Stimulated activated CD4-positive, alpha-beta T cell treated with anti-CD3 and anti-CD28 coated beads, Interleukin-15, amount 100 ng/mL, for 48 hours (primary cell): ENCODE data around the gene EXT2.

Experiments used
- DNase-seq, 2 donors: peaks; one replicate each; pipeline ENCODE4 v3.0.0-alpha.2; 2020; ENCODE audit warnings: low read depth in 2 of 2

Gene EXT2

DNA sequence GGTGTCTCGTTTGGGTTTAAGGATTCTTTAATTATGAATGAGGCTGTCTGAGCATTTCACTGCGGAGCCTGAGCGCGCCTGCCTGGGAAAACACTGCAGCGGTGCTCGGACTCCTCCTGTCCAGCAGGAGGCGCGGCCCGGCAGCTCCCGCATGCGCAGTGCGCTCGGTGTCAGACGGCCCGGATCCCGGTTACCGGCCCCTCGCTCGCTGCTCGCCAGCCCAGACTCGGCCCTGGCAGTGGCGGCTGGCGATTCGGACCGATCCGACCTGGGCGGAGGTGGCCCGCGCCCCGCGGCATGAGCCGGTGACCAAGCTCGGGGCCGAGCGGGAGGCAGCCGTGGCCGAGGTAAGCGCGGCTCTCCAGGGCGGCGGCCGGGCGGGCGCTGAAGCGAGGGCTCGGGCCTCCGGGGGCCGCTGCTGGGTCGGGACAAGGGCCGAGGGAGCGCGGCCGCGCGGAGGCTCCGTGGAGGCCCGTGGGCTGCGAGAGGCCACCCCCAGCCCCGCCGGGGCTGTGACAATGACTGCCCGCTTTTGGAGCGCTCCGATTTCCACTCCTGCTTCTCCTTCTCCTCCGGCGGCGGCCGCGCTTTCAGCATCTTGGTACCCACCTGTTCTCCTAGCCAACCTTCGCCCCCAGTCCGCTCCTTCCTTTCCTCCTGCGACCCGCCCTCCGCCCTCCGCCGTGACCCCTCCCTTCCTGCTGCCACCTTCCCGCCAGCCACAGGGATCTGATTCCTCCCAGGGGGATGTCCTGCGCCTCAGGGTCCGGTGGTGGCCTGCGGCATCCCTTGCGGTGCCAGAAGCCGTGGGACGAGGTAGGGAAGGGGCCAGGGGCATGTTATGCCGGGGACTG is at the start of gene EXT2:
Gene EXT2 (plus strand): TSS at position 173 of the 854 bp plus-strand sequence. CDS start 12,035 bp downstream, outside the sequence.
- peak; percentile 71 to 75 for DNase-seq

DNA sequence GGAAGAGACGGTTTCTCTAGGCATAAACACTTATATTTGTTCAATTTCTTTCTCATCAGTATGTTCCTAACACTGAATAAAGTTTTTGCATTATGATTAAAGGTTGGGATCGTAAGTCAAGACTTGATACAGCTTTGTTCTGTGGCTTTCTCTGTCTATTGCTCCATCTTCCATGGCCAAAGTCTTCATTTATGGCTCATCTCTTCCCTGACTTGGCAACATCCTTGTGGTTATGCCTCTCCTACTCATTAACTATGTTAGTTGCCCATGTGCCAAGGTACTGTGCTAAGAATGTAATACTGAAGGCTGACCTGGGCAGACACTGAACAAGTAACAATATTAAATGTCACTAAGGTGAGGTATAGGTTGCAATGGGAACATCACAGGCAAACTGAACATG is 49.3 kb upstream of the EXT2 start:
- DNase-seq: no peak

DNA sequence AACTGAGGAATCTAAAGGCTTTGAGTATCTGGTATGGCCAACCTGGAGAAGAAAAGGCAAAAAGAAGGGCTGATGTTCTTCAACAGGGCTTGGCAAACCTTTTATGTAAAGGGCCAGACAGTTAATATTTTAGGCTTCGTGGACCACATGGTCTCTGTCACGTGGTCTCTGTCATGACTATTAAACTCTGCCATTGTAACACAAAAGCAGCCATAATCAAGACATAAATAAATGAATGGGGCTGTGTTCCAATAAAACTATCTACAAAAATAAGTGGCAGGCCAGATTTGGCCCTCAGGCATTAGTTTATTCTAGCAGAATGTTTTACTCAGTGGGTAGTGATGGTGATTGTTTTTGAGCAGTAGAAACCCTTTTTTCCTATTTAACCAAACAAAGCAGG is 48.2 kb upstream of the EXT2 start:
- no peak for DNase-seq

DNA sequence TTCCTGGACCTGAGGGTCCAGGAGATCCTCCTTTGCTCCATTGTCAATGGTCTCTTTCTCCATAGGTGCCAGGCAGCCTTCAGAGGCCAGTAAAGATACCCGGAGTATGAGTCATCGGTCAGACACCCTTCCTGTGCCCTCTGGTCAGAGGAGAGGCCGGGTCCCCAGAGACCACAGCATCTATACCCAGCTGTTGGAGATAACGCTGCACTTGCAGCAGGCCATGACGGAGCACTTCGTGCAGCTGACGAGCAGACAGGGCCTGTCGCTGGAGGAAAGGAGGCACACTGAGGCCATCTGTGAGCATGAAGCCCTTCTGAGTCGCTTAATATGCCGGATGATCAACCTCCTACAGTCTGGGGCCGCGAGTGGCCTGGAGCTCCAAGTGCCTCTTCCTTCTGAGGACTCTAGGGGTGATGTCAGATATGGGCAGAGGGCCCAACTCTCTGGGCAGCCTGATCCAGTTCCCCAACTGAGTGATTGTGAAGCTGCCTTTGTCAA is 47.5 kb upstream of the EXT2 start, which contains the start of gene ACCSL:
Gene ACCSL (plus strand): TSS at position 51 of the 501 bp plus-strand sequence. CDS start 56 bp downstream, at position 107.
- no peak for DNase-seq

DNA sequence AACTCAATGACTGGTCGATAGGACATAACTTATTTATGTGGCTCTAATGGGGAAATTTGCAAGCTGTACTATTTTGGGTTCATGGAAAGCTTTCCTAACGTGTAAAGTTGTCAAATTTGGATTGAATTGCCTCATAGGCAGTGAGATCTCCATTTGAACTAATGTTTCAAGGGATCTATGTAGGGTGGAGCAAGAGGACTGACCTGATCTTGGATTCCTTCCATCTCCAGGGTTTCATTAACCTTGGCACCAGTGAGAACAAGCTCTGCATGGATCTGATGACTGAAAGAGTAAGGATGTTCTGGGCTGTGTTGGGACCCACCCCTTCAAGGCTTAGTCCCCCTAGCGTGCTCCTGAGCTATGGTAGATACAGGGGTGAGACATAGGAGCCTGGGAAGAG is 45.6 kb upstream of the EXT2 start:
- no peak for DNase-seq

DNA sequence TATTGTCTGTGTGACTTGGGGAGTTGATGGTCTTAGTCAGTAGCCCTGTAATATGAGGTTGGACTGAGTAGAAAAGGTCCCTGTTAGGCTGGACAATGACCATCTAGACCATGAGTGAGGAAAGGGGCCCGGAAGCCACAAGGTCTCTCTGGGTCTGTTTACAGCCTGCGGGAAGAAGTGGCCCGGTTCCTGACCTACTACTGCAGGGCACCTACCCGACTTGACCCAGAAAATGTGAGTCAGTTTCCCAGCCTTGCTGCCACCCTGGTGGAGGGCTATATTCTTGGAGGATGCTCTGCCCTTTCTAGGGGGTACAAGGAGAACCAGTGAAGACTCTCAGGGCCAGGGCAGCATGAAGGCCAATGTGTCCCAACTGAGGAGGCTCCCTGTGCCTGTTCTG is 44.3 kb upstream of the EXT2 start:
- no peak for DNase-seq

DNA sequence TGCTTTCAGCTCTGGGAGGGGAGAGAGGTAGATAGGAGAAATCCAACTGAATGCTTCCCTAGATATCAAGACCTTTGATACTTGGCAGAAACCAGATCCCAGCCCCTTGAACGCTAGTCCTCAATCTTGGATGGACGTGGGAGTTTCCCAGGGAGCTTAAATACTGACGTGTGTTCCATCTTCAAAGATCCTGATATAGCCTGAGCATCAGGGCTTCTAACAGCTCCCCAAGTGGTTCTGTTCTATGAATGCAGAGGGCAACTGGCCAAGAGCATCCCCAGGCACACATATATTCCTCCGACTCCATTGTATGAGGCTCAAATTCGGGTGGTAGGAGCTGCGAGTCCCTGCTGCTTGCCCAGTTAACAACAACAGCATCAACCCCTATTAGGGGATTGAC is 38.1 kb upstream of the EXT2 start:
- DNase-seq: no peak

DNA sequence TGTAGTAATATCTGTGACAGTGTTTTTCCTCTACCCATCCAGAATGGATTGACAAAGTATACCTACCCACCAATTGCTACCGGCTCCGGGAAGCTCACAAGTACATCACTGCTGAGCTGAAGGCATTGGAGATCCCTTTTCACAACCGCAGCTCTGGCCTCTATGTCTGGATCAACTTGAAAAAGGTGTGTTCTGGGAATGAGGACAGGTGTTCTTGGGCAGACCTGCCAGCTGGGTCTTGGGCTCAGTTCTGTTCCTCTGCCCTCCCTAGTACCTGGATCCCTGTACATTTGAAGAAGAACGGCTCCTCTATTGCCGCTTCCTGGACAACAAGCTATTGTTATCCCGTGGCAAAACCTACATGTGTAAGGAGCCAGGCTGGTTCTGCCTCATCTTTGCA is 37.2 kb upstream of the EXT2 start:
- no peak for DNase-seq

DNA sequence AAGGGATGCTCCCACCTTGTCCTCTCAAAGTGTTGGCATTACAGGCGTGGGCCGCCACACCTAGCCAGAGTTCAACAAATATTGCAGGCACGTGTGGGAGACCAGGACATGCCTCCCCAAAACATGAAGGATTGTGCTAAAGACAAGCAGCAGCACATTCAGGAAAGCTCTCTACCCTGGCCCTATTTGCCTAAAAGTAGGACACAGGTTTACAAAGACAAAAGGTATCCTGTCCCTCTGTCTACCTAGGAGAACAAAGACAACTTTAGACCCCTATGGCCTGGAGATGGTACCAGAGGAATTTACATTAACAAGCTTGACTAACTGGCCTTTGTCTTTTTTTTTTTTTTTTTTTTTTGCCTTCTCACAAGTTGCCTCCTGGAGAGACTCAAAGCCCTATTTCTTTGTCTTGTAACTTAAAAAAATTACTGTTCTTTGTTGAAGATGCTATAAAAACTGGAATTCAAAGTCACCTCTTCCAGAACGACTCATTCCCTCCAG is 30.3 kb upstream of the EXT2 start:
- no peak for DNase-seq

DNA sequence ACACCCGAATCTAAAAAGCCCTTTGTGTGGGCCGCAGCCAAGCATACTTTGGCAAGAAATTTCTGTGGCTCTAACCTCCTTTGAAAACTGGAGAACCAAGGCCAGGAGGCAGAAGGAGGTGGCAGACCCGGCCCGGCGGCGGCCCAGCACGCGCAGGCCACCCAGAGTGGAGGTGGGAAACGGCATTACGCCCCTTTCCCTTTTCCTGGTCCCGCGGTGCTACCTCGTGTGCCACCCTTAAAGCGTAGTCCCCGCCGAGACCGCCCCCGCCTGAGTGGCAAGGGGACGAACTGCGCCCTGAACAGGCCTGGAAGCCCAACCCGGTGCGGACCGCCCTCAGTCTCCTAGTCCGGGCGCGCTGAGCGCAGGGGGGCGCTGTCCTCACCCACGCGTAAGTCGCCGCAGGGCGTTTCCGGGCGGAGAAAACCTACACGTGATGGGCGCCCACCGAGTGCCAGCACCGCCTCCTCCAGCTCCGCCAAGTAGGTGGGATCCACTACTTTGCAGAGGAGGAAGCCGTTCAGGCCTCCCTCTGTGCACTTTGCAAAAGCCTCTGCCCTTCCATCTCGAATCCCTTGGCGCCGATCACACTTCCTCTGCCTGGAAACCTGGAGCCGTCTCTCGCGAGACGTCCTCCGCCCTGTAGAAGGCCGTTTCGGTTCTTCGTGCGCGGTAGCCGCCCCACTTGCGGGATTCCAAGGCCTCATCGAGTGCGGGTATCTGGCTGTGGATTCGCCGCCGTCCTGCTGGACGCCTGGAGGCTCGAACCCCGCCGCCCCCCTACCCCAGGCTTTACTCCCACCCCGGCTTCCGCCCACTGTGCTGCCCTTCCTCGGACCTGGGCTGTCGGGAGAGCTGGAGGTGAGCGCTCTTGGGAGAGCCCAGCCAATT is 29.4 kb upstream of the EXT2 start, which contains the start of gene ACCS:
Gene ACCS (plus strand): TSS at position 430 of the 891 bp plus-strand sequence. CDS start 1,358 bp downstream, outside the sequence.
- DNase-seq: peak; percentile 75 to 78

DNA sequence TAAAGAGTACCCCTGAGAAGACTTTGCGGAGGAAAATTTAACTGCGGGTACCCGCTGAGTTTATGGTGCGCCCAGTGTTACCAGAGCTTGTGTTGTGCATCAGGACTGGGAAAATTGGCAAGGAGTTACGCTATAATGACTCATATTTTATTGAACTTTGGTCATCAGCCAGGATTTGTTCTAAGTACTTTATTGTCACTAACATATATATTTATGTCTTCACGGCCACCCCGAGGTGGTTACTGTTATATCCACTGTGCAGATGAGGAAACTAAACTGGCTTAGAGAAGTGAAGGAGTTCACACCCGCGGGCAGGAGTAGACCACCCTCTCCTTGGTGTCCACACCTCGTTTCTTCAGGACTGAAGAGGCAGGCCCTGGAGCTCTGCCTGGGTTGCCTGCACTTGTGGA is 28.7 kb upstream of the EXT2 start:
- DNase-seq: no peak

DNA sequence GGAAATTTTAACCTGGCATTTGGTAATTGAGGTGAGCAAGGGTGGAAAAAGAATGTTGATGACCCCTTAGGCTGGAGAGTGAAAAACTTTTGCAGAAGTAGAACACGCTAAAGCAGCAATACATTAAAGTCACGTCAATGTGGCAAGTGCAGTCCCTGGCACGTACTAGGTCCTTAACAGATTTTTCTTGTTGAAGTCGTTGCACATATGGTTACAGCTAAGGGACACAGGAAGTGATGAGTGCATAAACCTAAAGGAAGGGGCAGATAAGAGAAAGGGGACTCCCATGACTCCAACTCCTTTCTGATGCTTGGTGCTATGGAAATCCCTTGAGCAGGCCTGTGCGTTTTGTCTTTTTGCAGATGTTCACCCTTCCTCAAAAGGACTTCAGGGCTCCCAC is 28.2 kb upstream of the EXT2 start:
- no peak for DNase-seq

DNA sequence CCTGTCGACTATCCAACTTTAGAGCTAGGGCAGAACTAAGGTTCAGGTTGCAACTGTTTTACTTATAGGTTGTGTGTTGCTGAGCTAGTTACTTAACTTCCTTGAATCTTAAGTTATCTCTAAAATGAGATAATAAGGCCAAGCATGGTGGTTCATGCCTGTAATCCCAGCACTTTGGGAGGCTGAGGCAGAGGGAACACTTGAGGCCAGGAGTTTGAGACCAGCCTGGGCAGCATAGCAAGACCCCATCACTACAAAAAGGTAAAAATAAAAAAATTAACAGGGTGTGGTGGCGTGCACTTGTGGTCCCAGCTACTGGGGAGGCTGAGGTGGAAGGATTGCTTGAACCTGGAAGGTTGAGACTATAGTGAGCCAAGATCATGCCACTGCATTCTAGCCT is 27.3 kb upstream of the EXT2 start:
- DNase-seq: no peak

DNA sequence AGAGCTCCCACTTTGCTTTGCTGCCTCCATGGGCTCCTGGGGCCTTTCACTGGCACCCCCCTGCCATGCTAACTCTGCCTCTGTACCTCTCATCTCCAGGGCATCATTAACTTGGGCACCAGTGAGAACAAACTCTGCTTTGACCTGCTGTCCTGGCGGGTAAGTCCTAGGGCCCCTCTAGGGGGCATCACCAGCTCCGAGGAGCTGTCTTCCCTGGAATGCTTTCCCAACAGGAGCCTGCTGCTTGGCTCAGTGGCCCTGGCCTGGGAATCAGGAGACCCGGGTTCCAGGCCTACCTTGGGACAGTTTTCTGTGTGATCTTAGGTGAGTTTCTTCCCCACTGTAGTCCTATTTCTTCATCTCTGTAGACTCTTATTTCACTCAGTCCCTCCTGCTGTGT is 24.3 kb upstream of the EXT2 start:
- DNase-seq: no peak

DNA sequence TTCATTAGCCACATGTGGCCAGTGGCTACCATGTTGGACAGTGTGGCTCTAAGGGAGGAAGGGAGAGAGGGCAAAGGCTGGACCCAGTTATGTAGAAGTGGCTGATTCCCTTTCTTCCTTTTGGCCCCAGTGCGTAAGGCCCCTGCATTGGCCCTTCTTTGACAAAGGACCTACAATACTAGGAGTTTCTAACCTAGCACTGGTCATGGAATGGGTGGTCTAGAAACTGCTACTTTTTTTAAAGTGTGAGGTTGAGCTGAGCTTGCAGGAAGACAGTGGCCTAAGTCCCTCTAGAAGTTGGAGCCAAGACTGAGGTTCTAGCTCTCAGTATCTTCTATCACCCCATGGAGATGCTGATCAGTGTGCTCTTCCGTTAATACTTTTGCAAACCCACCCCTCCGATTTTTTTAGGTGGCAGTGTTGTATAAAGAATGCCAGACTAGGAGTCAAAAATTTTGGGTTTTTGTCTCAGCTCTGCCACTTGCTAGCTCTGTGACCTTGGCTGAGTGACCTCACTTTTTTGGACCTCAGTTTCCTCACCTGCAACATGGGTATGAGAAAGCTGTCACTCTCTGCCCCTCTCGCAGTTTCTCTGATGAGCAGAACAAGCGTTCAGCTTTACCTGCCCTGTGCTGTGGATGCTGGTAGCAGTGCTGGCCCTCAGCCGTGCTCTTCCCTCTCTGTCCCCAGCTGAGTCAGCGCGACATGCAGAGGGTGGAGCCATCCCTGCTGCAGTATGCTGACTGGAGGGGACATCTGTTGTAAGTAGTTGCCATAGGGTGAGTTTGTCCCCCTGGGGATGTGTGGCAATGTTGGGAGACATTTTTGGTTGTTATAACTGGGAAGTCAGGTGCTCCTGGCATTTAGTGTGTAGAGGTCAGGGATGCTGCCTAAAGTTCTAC is 22.5 kb upstream of the EXT2 start:
- no peak for DNase-seq

DNA sequence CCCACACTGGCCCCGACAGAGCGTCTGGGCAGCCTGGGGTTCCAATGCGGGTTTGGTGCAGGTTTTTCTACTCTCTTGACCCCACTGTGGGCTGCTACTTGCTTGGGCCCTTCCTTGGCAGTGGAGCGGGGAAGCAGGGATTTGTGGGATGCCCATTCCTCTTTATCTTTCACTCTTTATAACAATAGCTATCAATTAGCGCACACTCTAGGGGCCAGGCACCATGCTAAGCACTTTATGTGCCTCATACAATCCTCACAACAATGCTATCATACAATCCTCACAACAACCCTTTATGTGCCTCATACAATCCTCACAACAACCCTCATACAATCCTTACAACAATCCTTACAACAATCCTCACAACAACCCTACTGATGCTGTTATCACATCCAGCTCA is 16.7 kb upstream of the EXT2 start:
- no peak for DNase-seq

DNA sequence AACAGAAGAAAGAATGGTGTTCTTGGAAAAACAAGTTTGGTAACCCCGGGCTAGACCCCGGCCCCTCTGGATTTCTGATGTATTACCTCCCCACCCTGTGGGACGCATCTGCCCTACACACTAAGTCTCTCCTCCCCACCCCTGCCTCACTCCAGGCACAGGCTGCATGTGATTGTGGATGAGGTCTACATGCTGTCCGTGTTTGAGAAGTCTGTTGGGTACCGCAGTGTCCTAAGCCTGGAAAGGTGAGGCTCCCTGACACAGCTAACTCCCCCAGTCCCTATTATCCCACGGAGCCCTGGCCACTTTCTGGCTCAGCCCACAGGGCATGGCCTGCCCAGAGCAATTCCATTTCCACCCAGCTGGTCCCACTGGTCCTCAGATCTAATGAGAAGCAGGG is 16.1 kb upstream of the EXT2 start:
- DNase-seq: no peak

DNA sequence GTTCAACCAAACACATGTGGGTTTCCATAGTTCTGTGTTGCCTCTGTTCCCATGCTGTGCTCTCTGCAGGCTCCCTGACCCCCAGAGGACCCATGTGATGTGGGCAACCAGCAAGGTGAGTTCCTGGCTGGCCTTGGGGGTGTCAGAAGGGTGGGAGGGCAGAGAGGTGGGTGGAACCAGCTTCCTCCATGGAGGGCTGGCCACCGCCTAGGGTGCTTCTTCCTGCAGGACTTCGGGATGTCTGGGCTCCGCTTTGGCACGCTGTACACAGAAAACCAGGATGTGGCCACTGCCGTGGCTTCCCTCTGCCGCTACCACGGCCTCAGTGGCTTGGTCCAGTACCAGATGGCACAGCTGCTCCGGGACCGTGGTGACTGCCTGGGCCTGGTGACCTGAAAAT is 14.5 kb upstream of the EXT2 start:
- DNase-seq: no peak

DNA sequence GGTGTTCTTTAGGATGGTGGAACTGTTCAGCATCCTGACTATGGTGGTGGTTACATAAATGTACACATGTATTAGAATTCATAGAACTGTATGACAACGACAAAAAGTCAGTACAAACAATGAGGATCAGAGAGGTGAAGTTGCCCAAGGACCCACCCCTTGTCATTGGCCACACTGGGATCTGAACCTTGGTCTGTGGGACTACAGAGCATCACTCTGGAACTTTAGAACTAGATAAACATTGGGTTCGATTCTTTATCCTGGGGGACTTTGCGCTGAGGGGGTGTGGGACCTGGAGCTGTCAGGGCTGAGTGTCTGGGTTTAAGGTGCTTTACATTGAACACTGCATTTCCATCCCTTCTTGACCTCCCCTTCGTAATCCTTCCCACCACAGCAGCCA is 12.8 kb upstream of the EXT2 start:
- no peak for DNase-seq

DNA sequence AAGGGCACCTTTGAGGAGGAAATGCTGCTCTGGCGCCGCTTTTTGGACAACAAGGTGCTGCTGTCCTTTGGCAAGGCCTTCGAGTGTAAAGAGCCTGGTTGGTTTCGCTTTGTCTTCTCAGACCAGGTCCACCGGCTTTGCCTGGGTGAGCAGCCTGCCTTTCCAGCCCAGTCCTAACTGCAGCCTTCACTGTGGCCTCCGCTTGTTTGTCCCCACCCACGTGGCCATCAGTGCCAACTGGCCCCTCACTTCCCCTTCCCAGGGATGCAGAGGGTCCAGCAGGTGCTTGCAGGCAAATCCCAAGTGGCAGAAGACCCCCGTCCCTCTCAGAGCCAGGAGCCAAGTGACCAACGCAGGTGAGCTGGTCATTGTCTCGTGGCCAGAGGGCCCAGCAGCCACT is 12.0 kb upstream of the EXT2 start:
- no peak for DNase-seq

DNA sequence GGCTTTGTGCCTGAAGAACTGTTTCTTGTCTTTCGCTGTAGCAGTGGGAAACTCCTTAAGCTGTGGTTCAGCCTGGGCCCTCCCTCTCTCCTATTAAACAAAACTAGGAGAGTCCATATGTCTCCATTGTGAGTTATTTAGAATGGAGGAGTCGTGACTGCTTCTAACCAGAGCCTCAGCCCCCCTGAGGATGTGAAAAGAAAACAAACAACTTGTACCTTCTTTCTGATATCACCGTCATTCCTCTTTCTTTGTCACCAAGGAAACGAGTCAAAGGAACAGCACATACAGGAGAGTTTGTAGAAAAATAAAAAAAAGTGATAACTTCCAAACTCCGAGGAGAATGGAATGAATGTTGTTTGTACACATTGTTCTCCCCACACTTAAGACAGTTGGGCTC is 11.6 kb upstream of the EXT2 start:
- no peak for DNase-seq
